Endothelial cell of umbilical vein (primary cell): ENCODE results near the gene MYO1H.

Experiments
- CTCF ChIP-seq, 2 donors: IDR thresholded peaks; 1 replicate in 1 of 2; 2 replicates in 1 of 2; pipeline ENCODE4 v1.5.1; 2011; ENCODE audit warnings: low read length in 2 of 2, mild to moderate bottlenecking in 2 of 2, moderate library complexity in 2 of 2, control low read depth in 1 of 2, inconsistent platforms in 1 of 2, low read depth in 1 of 2; ENCODE audit not compliant: insufficient read depth in 1 of 2; ENCODE audit errors: extremely low read depth in 1 of 2
- EZH2 ChIP-seq: IDR thresholded peaks from 2 replicates; pipeline ENCODE4 v1.6.1; 2012; ENCODE audit warnings: borderline replicate concordance, low read depth, mild to moderate bottlenecking, moderate library complexity, low read length, inconsistent platforms; ENCODE audit not compliant: severe bottlenecking
- FOS ChIP-seq: IDR thresholded peaks from 2 replicates; pipeline ENCODE4 v1.6.1; 2011; ENCODE audit warnings: mild to moderate bottlenecking, low read length, moderate library complexity, borderline replicate concordance; ENCODE audit not compliant: insufficient read depth
- GATA2 ChIP-seq: IDR thresholded peaks from 2 replicates; pipeline ENCODE4 v1.7.0; 2011; ENCODE audit warnings: low read depth, mild to moderate bottlenecking, moderate library complexity, mixed read lengths, low read length; ENCODE audit not compliant: insufficient read length, insufficient read depth
- JUN ChIP-seq: IDR thresholded peaks from 2 replicates; pipeline ENCODE4 v1.6.1; 2011; ENCODE audit warnings: borderline replicate concordance, low read depth; ENCODE audit not compliant: insufficient read length, insufficient read depth
- MAX ChIP-seq: IDR thresholded peaks from 2 replicates; pipeline ENCODE4 v1.6.1; 2011; ENCODE audit not compliant: insufficient read depth, insufficient read length
- MYC ChIP-seq: IDR thresholded peaks from one replicate; pipeline ENCODE4 v1.6.1; 2011; ENCODE audit warnings: mild to moderate bottlenecking, low read depth, low read length
- POLR2A ChIP-seq: IDR thresholded peaks from 2 replicates; pipeline ENCODE4 v1.6.1; 2012; ENCODE audit warnings: low read depth, mild to moderate bottlenecking, control low read depth, low read length
- POLR2AphosphoS5 ChIP-seq: IDR thresholded peaks from 2 replicates; pipeline ENCODE4 v1.6.1; 2012; ENCODE audit warnings: low read depth, mild to moderate bottlenecking, control low read depth, low read length, moderate library complexity; ENCODE audit not compliant: insufficient read depth

GRCh38 chr12:109418848-109419480 is 71.3 kb downstream of the MYO1H start:
- TF ChIP-seq POLR2A (no peak), JUN (no peak), CTCF (IDR thresholded peaks at IDR 0.05; ENCODE audit: extremely low read depth in 1 of 2, insufficient read depth in 1 of 2, low read depth in 1 of 2, low read length in 2 of 2) (no peak), POLR2AphosphoS5 (no peak), FOS (no peak), GATA2 (no peak), EZH2 (no peak), MAX (no peak), MYC (no peak)
